GM12865 (cell line): Measurements from ENCODE around the gene KHDRBS1.

ENCODE experiments used
- DNase-seq: peaks from one replicate; pipeline ENCODE4 v3.0.0; 2010; ENCODE audit warnings: low read depth
- H3K4me3 ChIP-seq: 2 replicates; pipeline ENCODE4 v1.5.1; 2011; ENCODE audit warnings: mild to moderate bottlenecking, low read depth, low read length, control low read depth
- TF ChIP-seq, protein P1 (sequence below): IDR thresholded peaks from 2 replicates; pipeline ENCODE4 v1.5.1; 2011; ENCODE audit warnings: low read length, control low read depth, low read depth, inconsistent platforms; ENCODE audit not compliant: insufficient read depth; ENCODE audit errors: missing control alignments

KHDRBS1 gene

DNA sequence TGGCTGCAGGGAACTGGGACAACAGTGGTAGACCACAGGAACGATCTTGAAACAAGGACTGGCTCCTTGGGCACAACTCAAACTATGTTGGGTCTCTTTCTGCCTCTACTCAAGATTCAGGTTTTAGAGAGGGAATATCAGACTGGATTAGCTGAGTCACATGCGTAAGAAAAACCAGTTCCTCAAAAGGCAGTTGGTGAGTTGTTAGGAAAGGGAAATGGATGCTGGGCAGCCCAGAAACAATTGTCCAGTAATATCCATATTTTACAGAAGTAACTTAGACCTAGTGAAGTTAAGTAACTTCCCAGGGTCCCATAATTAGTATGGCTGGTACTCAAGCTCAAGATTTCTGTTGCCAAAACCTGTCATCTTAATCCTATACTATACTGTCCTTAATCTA lies 32.1 kb downstream of the KHDRBS1 start:
- H3K4me3 ChIP-seq: no peak overlapping the region
- no peak for DNase-seq
- TF ChIP-seq, protein P1, sequence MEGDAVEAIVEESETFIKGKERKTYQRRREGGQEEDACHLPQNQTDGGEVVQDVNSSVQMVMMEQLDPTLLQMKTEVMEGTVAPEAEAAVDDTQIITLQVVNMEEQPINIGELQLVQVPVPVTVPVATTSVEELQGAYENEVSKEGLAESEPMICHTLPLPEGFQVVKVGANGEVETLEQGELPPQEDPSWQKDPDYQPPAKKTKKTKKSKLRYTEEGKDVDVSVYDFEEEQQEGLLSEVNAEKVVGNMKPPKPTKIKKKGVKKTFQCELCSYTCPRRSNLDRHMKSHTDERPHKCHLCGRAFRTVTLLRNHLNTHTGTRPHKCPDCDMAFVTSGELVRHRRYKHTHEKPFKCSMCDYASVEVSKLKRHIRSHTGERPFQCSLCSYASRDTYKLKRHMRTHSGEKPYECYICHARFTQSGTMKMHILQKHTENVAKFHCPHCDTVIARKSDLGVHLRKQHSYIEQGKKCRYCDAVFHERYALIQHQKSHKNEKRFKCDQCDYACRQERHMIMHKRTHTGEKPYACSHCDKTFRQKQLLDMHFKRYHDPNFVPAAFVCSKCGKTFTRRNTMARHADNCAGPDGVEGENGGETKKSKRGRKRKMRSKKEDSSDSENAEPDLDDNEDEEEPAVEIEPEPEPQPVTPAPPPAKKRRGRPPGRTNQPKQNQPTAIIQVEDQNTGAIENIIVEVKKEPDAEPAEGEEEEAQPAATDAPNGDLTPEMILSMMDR: no peak

DNA sequence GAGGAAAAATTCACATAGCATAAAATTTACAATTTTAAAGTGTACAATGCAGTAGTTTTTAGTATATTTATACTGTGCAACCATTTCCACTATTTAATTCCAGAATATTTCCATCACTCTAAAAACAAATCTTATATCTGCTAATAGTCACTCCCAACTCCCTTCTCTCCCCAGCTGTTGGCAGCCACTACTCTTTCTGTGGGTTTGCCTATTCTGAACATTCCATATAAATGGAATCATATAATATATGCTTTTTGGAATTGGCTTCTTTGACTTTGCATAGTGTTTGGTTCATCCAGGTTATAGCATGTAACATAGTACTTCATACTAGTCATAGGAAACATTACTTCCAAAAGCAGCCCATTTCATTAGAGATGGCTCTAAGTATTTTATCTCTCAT lies 34.0 kb downstream of the KHDRBS1 start:
- DNase-seq: no peak
- TF ChIP-seq, protein P1: no peak
- H3K4me3 ChIP-seq: no peak overlapping the region

DNA sequence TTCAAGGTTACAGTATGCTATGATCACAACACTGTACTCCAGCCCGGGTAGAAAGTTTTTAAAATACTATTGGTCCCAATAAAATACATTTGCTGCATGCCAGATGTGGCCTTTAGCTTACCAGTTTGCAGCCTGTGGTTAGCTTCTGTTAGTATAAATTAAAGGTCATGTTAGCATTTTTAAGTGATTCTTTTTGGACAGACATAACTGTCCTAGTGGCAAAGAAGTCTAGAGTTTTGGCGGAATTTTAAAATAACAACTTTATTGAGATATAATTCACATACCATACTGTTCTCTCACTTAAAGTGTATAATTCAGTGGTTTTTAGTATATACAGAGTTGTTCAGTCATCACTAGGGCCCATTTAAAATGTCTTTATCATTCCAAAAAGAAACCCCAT lies 34.8 kb downstream of the KHDRBS1 start:
- no peak for DNase-seq
- TF ChIP-seq, protein P1: no peak

DNA sequence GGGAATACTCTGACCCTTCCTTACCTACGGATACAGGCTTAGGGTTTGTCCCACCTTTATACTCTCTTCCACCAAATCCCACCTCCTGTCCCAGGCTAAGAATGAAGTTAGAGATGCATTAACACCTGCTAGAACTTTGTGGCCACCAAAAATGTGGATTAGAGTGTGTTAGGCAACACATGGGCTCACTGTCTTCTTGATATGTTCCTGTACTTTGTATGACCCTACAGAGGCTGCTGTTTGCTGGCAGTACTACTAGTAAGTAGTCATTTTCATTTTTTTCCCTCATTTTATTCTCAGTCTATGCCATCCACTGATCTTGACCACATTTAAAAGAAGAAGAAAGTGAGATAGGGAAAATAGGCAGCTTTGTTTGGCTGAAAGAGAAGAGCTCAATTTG lies 38.0 kb downstream of the KHDRBS1 start:
- TF ChIP-seq, protein P1: no peak
- H3K4me3 ChIP-seq: no peak overlapping the region
- DNase-seq: no peak

More for the DNA sequence above, 34.8 kb downstream of the KHDRBS1 start:
- H3K4me3 ChIP-seq: no peak overlapping the region

DNA sequence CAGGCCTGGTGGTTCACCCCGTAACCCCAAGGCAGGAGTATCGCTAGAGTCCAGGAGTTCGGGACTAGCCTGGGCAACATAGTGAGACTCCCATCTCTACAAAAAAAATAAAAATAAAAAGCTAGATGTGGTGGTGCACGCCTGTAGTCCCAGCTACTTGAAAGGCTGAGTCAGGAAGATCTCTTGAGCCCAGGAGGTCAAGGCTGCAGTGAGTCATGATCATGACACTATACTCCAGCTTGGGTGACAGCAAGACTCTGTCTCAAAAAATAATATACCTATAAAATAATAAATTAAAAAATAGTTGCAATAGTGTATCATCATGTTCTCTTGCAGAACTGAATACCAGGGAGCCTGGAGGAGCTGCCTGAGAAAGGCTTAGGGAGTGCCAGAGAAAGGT lies 39.2 kb downstream of the KHDRBS1 start:
- TF ChIP-seq, protein P1: no peak
- no peak for DNase-seq
- no peak overlapping the region for H3K4me3 ChIP-seq

DNA sequence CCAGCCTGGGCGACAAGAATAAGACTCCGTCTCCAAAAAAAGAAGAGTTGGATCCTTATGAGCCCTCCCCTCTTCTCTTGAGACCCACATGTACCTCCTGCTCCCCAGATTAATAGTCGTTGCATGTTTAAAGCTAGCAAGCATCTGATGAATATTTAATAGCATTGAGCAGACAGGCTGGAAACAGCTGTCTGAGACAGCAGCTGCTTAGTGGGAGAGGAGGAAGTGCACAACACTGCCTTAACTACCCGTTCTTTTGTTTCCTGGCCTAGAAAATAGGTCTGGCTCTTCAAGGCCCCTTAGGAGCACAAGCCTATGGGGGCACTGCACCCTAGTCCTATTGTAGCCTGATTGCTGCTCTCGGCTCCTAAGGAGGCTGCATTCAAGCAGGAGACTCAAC lies 41.7 kb downstream of the KHDRBS1 start:
- DNase-seq: no peak
- TF ChIP-seq, protein P1: no peak
- no peak overlapping the region for H3K4me3 ChIP-seq

DNA sequence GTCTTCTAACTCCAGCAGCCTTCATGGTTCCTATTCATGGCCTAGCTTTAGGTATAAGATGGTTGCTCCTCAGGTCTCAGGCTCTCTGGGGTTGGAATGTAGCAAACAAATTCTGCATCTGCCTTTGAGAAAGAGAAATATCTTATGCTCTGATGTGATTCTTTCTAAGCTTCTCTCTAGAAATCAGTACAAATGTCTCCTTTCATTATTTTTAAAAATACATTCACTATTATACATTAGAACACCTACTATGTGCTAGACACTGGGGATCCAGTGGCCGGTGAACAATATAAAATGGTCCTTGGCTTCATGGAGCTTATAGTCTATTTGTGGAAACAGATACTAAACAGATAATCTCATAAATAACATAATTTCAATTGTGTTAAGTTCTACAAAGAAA lies 42.9 kb downstream of the KHDRBS1 start:
- DNase-seq: no peak
- H3K4me3 ChIP-seq: no peak overlapping the region
- TF ChIP-seq, protein P1: no peak
